GM18526 (cell line): ENCODE data around the gene LANCL1.

ENCODE experiments used
- POLR2A ChIP-seq: IDR thresholded peaks from 3 replicates; pipeline ENCODE4 v1.6.1; 2011; ENCODE audit not compliant: insufficient read length; ENCODE audit errors: extremely low read depth

The LANCL1 gene

GRCh38 chr2:210477496-210477895, 937 bp upstream of the LANCL1 start:
- TF ChIP-seq POLR2A = no peak

GRCh38 chr2:210475706-210476105, 853 bp downstream of the LANCL1 start:
- TF ChIP-seq POLR2A = no peak

GRCh38 chr2:210474776-210475175, 1.8 kb downstream of the LANCL1 start:
- no peak for TF ChIP-seq POLR2A

GRCh38 chr2:210461401-210461800, 15.2 kb downstream of the LANCL1 start:
- TF ChIP-seq POLR2A = no peak

- TF ChIP-seq POLR2A = no peak
Observed at GRCh38 chr2:210460322-210461227, 16.0 kb downstream of the LANCL1 start.

- TF ChIP-seq POLR2A = no peak
Observed at GRCh38 chr2:210459880-210460279, 16.7 kb downstream of the LANCL1 start.

GRCh38 chr2:210459407-210459806, 17.2 kb downstream of the LANCL1 start:
- no peak for TF ChIP-seq POLR2A

GRCh38 chr2:210458395-210458794, 18.2 kb downstream of the LANCL1 start:
- TF ChIP-seq POLR2A = no peak

- no peak for TF ChIP-seq POLR2A
Observed at GRCh38 chr2:210456571-210456970, 20.0 kb downstream of the LANCL1 start.

GRCh38 chr2:210454336-210454735, 22.2 kb downstream of the LANCL1 start:
- no peak for TF ChIP-seq POLR2A

- no peak for TF ChIP-seq POLR2A
Observed at GRCh38 chr2:210452194-210452593, 24.4 kb downstream of the LANCL1 start.

- no peak for TF ChIP-seq POLR2A
Observed at GRCh38 chr2:210445732-210446131, 30.8 kb downstream of the LANCL1 start.

- TF ChIP-seq POLR2A = no peak
Observed at GRCh38 chr2:210445116-210445707, 31.3 kb downstream of the LANCL1 start.

- TF ChIP-seq POLR2A = no peak
Observed at GRCh38 chr2:210443527-210443926, 33.0 kb downstream of the LANCL1 start.

GRCh38 chr2:210442878-210443277, 33.7 kb downstream of the LANCL1 start:
- TF ChIP-seq POLR2A = no peak

GRCh38 chr2:210442457-210442856, 34.1 kb downstream of the LANCL1 start:
- no peak for TF ChIP-seq POLR2A
